Ovary (tissue), 9 donors: Measurements from ENCODE around the gene TBL1XR1. TPM values are rescaled to one million over a fixed set of nuclear protein-coding genes. Genes with fewer than 3 reads are reported as not detected.

Experiments
- DNase-seq, 5 donors: peaks; one replicate each; pipeline ENCODE4 v3.0.0-alpha.2; 2019 to 2020
- H3K27ac ChIP-seq, 2 donors: fragments of 200-600 bp; one replicate each; pipeline versions ENCODE4 v1.5.1 to v1.8.0; 2019 to 2022
- H3K27me3 ChIP-seq: fragments of 200-600 bp; one replicate; pipeline ENCODE4 v1.8.0; 2022
- H3K36me3 ChIP-seq: fragments of 200-600 bp; sonication (generic); one replicate; pipeline ENCODE4 v1.5.1; 2019
- H3K4me1 ChIP-seq: one replicate; pipeline ENCODE4 v1.8.1; 2013; ENCODE audit warnings: mild to moderate bottlenecking, moderate library complexity; ENCODE audit not compliant: insufficient read depth
- H3K4me3 ChIP-seq: fragments of 200-600 bp; sonication (generic); one replicate; pipeline ENCODE4 v1.5.1; 2017
- H3K9me3 ChIP-seq, 2 donors: fragments of 200-600 bp in 1 of 2; sonication (generic) in 1 of 2; one replicate each; pipeline versions ENCODE4 v1.5.1 to v1.8.1; 2013 to 2019; ENCODE audit warnings: mild to moderate bottlenecking in 1 of 2, moderate library complexity in 1 of 2
- EP300 ChIP-seq: sonication (generic); formaldehyde crosslinking; IDR thresholded peaks from one replicate; pipeline ENCODE4 v1.6.1; 2017; ENCODE audit warnings: antibody characterized with exemption
- POLR2A ChIP-seq: fragments of 450-650 bp; IDR thresholded peaks from one replicate; pipeline ENCODE4 v1.6.1; 2017; ENCODE audit warnings: antibody characterized with exemption, mild to moderate bottlenecking, moderate library complexity
- WGBS, 3 donors: extraction: QIAGEN DNeasy Blood & Tissue Kit in 1 of 3; methylation state at CpG; one replicate each; pipeline versions ENCODE4 v1.1.5 to v1.1.7; 2013 to 2017; 5-methylcytosine and 5-hydroxymethylcytosine counted together
- intact Hi-C, 4 donors: fragments of 100-400 bp; cut with DNase I; formaldehyde crosslinking; loops; one replicate each; pipeline versions ENCODE4 v1.11.0 to v1.15.1; 2022 to 2023
- polyA plus RNA-seq, 2 donors: library from polyadenylated mRNA; stranded (reverse); fragments of 200-250 nt in 1 of 2; fragments of 350-450 nt in 1 of 2; fragmentation: Illumina TruSeq in 1 of 2; extraction: RNeasy Lipid Tissue Mini Kit (QIAGEN cat#74804) in 1 of 2; gene quantifications; one replicate each; pipeline ENCODE4 v1.2.3, GENCODE V29; 2013 to 2014
- total RNA-seq, 7 donors: library from RNA; depleted of rRNA in 2 of 7; stranded (reverse); fragments of >200 nt in 2 of 7; fragmentation: NEBNext Ultra II Directional in 3 of 7; extraction: Animal tissue kit (Norgen Biotek cat#: 25700) in 3 of 7; gene quantifications; one replicate each; pipeline versions ENCODE4 v1.1.0 to v1.2.4, GENCODE V29; 2016 to 2023
- TF ChIP-seq, protein P1 (sequence below), 3 donors: fragments of 450-650 bp in 2 of 3; fragments of 200-600 bp in 1 of 3; IDR thresholded peaks; one replicate each; pipeline versions ENCODE4 v1.5.1 to v1.8.0; 2016 to 2022; ENCODE audit warnings: antibody characterized with exemption in 3 of 3, mild to moderate bottlenecking in 1 of 3
- donor health status: DM: no; HTN: no; CAD: no; lungs with moderate emphysema.
- donor health status: DM: no; HTN: no; CAD: no.
- donor health status: Bipolar disorder and iron deficiency.
- donor health status: DM: yes; HTN: yes; CAD: no.
- donor health status: DM: no; HTN: no; CAD: no.
- donor health status: DM: yes; HTN: yes; CAD: no.

Gene TBL1XR1
- total and polyA plus RNA-seq, 9 donors: 30.0 to 160 (median 114) TPM

DNA sequence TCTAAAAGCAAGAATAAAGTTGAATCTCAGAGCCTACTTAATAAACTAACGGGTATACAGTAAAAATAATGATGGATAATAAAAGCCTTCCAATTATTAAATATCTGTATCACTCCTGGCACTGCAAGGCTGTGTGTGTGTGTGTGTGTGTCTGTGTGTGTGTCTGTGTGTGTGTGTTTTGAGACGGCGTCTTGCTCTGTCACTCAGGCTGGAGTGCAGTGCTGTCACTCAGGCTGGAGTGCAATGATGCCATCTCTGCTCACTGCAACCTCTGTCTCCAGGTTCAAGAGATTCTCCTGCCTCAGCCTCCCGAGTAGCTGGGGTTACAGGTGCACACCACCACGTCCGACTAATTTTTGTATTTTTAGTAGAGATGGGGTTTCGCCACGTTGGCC, 62.5 kb downstream of the TBL1XR1 start:
- H3K27me3 ChIP-seq: no peaks in the 10 kb centered on the region
- H3K4me1 ChIP-seq: peaks cover 11% of the 10 kb centered on the region

GRCh38 chr3:177133860-177134815, 63.1 kb downstream of the TBL1XR1 start:
- H3K36me3 ChIP-seq: no peaks in the 10 kb centered on the region
- TF ChIP-seq POLR2A: no peak
- TF ChIP-seq, protein P1, sequence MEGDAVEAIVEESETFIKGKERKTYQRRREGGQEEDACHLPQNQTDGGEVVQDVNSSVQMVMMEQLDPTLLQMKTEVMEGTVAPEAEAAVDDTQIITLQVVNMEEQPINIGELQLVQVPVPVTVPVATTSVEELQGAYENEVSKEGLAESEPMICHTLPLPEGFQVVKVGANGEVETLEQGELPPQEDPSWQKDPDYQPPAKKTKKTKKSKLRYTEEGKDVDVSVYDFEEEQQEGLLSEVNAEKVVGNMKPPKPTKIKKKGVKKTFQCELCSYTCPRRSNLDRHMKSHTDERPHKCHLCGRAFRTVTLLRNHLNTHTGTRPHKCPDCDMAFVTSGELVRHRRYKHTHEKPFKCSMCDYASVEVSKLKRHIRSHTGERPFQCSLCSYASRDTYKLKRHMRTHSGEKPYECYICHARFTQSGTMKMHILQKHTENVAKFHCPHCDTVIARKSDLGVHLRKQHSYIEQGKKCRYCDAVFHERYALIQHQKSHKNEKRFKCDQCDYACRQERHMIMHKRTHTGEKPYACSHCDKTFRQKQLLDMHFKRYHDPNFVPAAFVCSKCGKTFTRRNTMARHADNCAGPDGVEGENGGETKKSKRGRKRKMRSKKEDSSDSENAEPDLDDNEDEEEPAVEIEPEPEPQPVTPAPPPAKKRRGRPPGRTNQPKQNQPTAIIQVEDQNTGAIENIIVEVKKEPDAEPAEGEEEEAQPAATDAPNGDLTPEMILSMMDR (IDR thresholded peaks at IDR 0.05): no peak
- TF ChIP-seq EP300: no peak
- WGBS, 3 donors: 63 to 73% (median 70%) methylated on average over 8 of the region's 8 CpGs
- no peak for DNase-seq
- peaks cover 11% of the 10 kb centered on the region for H3K4me1 ChIP-seq
- no peak overlapping the region for H3K4me3 ChIP-seq
- no peaks in the 10 kb centered on the region for H3K27me3 ChIP-seq
- H3K27ac ChIP-seq: no peak overlapping the region
- intact Hi-C loops: no loop called here
- H3K9me3 ChIP-seq: no peaks in the 10 kb centered on the region

More for the DNA sequence above, 62.5 kb downstream of the TBL1XR1 start:
- 90 to 91% (median 90%) methylated on average over 8 of the region's 8 CpGs for WGBS, 3 donors
- no peak for DNase-seq
- no peak overlapping the region for H3K27ac ChIP-seq
- no peak overlapping the region for H3K4me3 ChIP-seq
- intact Hi-C loops: no loop called here
- H3K36me3 ChIP-seq: no peaks in the 10 kb centered on the region
- no peak for TF ChIP-seq POLR2A
- TF ChIP-seq, protein P1 (IDR thresholded peaks at IDR 0.05): no peak
- TF ChIP-seq EP300: no peak
- no peaks in the 10 kb centered on the region for H3K9me3 ChIP-seq

DNA sequence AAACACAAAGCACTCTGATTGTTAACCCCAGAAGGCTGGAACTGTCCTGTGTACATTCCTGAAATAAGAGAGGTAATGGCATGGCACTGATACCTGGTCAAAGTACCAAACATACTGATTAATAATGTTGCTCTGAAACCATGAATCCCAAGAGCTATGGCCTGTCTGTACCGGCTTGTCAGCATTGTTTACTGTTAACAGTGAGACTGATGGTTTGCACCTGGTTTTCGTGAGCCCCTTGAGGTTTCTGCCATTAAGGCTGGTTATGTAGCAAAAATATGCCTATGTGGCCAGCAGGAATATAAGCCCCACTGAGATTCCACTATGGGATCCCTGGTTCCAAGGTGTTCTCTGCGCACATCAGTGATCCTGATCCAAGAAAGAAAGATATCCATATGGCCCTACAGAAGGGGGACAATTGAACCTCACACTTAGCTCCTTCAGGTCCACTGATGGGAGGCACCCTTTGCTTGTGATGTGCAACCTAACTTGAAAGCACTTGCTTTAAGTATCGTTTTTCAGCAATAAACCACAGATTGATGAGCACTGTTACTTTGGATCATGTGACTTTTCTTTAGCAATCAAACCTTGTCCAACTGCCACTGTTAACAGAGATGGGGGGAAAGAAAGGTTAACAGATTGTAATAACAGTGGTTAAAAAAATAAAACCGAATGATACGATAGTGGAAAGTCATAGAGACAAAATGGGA, 65.2 kb downstream of the TBL1XR1 start:
- no peak for DNase-seq
- Histone ChIP-seq H3K4me1 (peaks cover 8% of the 10 kb centered on the region), H3K4me3 (no peak overlapping the region), H3K27me3 (no peaks in the 10 kb centered on the region), H3K9me3 (no peaks in the 10 kb centered on the region), H3K36me3 (no peaks in the 10 kb centered on the region), H3K27ac (no peak overlapping the region)
- 56 to 70% (median 65%) methylated on average over 6 of the region's 6 CpGs for WGBS, 3 donors
- TF ChIP-seq POLR2A (no peak), EP300 (no peak)
- TF ChIP-seq, protein P1 (IDR thresholded peaks at IDR 0.05): no peak
- intact Hi-C loops: no loop called here

GRCh38 chr3:177127008-177127407, 70.3 kb downstream of the TBL1XR1 start:
- H3K4me3 ChIP-seq: no peak overlapping the region
- peaks cover 4% of the 10 kb centered on the region for H3K4me1 ChIP-seq

More at GRCh38 chr3:177127008-177127407, 70.3 kb downstream of the TBL1XR1 start:
- intact Hi-C loops: no loop called here
- 91 to 94% (median 93%) methylated on average over 2 of the region's 2 CpGs for WGBS, 3 donors
- no peak for DNase-seq
- H3K27me3 ChIP-seq: no peaks in the 10 kb centered on the region
- TF ChIP-seq, protein P1 (IDR thresholded peaks at IDR 0.05): no peak
- TF ChIP-seq POLR2A (no peak), EP300 (no peak)
- H3K36me3 ChIP-seq: no peaks in the 10 kb centered on the region
- no peaks in the 10 kb centered on the region for H3K9me3 ChIP-seq
- H3K27ac ChIP-seq: no peak overlapping the region
